SU-DHL-6 (cell line): Measurements from ENCODE around the gene COL4A2.

Experiments used
- H2AFZ ChIP-seq: fragments of 200-600 bp; sonication (generic); 2 replicates; pipeline ENCODE4 v1.6.1; 2014; ENCODE audit warnings: low read depth, mild to moderate bottlenecking, moderate library complexity, mixed read lengths, antibody characterized with exemption, low read length; ENCODE audit not compliant: severe bottlenecking
- H3F3A ChIP-seq: fragments of 200-600 bp; shearing (Covaris generic); 2 replicates; pipeline ENCODE4 v1.6.0; 2016; ENCODE audit warnings: antibody characterized with exemption, mild to moderate bottlenecking; ENCODE audit not compliant: insufficient read depth
- H3K27ac ChIP-seq: fragments of 200-600 bp; sonication (generic); 2 replicates; pipeline ENCODE4 v1.5.1; 2016; ENCODE audit warnings: low read depth, mild to moderate bottlenecking, low read length, moderate library complexity, mixed read lengths
- H3K27me3 ChIP-seq: fragments of 200-600 bp; sonication (generic), shearing (Covaris generic); 2 replicates; pipeline ENCODE4 v1.6.0; 2014; ENCODE audit warnings: mild to moderate bottlenecking, low read length
- H3K36me3 ChIP-seq: fragments of 200-600 bp; sonication (generic); 2 replicates; pipeline ENCODE4 v1.6.1; 2014; ENCODE audit warnings: mild to moderate bottlenecking, low read length, mixed read lengths
- H3K4me2 ChIP-seq: fragments of 300-600, 200-600 bp; shearing (Covaris generic), sonication (generic); 2 replicates; pipeline ENCODE4 v1.6.0; 2014; ENCODE audit warnings: low read length, low read depth, mild to moderate bottlenecking; ENCODE audit not compliant: poor library complexity, severe bottlenecking
- H3K4me3 ChIP-seq: fragments of 200-600 bp; sonication (generic); 2 replicates; pipeline ENCODE4 v1.5.1; 2014; ENCODE audit warnings: antibody characterized with exemption, low read length, mild to moderate bottlenecking, mixed read lengths; ENCODE audit not compliant: insufficient read depth, poor library complexity, severe bottlenecking
- H3K79me2 ChIP-seq: fragments of 200-600 bp; sonication (generic); 2 replicates; pipeline ENCODE4 v1.6.1; 2014; ENCODE audit warnings: mild to moderate bottlenecking, low read length, moderate library complexity; ENCODE audit not compliant: insufficient read depth
- H3K9ac ChIP-seq: fragments of 200-600 bp; sonication (generic); 2 replicates; pipeline ENCODE4 v1.7.0; 2014; ENCODE audit warnings: mild to moderate bottlenecking, low read length
- H3K9me2 ChIP-seq: fragments of 200-600 bp; sonication (generic); replicated peaks from 2 replicates; pipeline ENCODE4 v1.6.1; 2014; ENCODE audit warnings: low read length; ENCODE audit not compliant: insufficient read depth
- H3K9me3 ChIP-seq: fragments of 200-600 bp; sonication (generic); 2 replicates; pipeline ENCODE4 v1.6.1; 2014; ENCODE audit warnings: low read length, mixed read lengths; ENCODE audit not compliant: insufficient read depth
- H4K20me1 ChIP-seq: fragments of 200-600 bp; sonication (generic); 2 replicates; pipeline ENCODE4 v1.6.1; 2014; ENCODE audit warnings: low read depth, mild to moderate bottlenecking, antibody characterized with exemption, low read length, moderate library complexity, mixed read lengths
- EZH2phosphoT487 ChIP-seq: fragments of 200-600 bp; sonication (generic), shearing (Covaris generic); conservative IDR thresholded peaks from 2 replicates; pipeline ENCODE4 v1.6.1; 2018; ENCODE audit warnings: mild to moderate bottlenecking, antibody characterized with exemption, low read length, moderate library complexity, mixed read lengths
- TF ChIP-seq, protein P1 (sequence below): fragments of 200-600 bp; sonication (generic); IDR thresholded peaks from one replicate; pipeline ENCODE4 v1.5.1; 2017; ENCODE audit warnings: antibody characterized with exemption, mild to moderate bottlenecking, low read length, moderate library complexity; ENCODE audit not compliant: insufficient read depth, poor library complexity, severe bottlenecking

Gene COL4A2

DNA sequence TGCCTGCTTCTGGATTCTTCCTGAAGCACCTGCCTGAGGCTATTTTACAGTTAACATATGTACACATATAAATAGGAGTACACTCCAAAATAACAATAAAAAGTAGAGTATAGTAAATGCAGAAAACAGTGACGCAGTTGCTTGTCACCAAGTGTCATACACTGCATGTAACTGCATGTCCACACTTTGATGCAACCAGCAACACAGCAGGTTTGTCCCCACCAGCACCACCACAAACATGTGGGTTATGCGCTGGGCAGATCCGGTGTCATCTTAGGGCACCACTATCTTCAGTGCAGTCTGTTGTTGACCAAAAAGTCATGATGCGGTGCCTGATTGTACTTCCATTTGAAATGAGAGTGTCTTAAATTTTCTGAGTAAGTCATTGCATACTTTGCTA lies 51.3 kb downstream of the COL4A2 start:
- Histone ChIP-seq H3K4me2 (no peak overlapping the region), H3K4me3 (no peak overlapping the region), H3F3A (no peaks in the 10 kb centered on the region), H4K20me1 (no peaks in the 10 kb centered on the region), H3K9me3 (no peaks in the 10 kb centered on the region), H3K36me3 (no peaks in the 10 kb centered on the region), H3K27me3 (no peaks in the 10 kb centered on the region), H3K79me2 (no peaks in the 10 kb centered on the region), H3K9me2 (no peaks in the 10 kb centered on the region), H3K9ac (no peak overlapping the region), H2AFZ (no peak overlapping the region), H3K27ac (no peak overlapping the region)
- TF ChIP-seq, protein P1, sequence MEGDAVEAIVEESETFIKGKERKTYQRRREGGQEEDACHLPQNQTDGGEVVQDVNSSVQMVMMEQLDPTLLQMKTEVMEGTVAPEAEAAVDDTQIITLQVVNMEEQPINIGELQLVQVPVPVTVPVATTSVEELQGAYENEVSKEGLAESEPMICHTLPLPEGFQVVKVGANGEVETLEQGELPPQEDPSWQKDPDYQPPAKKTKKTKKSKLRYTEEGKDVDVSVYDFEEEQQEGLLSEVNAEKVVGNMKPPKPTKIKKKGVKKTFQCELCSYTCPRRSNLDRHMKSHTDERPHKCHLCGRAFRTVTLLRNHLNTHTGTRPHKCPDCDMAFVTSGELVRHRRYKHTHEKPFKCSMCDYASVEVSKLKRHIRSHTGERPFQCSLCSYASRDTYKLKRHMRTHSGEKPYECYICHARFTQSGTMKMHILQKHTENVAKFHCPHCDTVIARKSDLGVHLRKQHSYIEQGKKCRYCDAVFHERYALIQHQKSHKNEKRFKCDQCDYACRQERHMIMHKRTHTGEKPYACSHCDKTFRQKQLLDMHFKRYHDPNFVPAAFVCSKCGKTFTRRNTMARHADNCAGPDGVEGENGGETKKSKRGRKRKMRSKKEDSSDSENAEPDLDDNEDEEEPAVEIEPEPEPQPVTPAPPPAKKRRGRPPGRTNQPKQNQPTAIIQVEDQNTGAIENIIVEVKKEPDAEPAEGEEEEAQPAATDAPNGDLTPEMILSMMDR, result no peak
- no peak for TF ChIP-seq EZH2phosphoT487

- TF ChIP-seq, protein P1, result no peak
- no peak for TF ChIP-seq EZH2phosphoT487
- no peaks in the 10 kb centered on the region for H3K27me3 ChIP-seq
- H3K36me3 ChIP-seq, result no peaks in the 10 kb centered on the region
- no peak overlapping the region for H3K9ac ChIP-seq
- H3K9me3 ChIP-seq, result no peaks in the 10 kb centered on the region
- H3F3A ChIP-seq, result no peaks in the 10 kb centered on the region
- H4K20me1 ChIP-seq, result no peaks in the 10 kb centered on the region
- H2AFZ ChIP-seq, result no peak overlapping the region
- H3K4me2 ChIP-seq, result no peak overlapping the region
- no peak overlapping the region for H3K4me3 ChIP-seq
- H3K9me2 ChIP-seq, result no peaks in the 10 kb centered on the region
- no peaks in the 10 kb centered on the region for H3K79me2 ChIP-seq
- H3K27ac ChIP-seq, result no peak overlapping the region
Observed at GRCh38 chr13:110359840-110360301, 52.8 kb downstream of the COL4A2 start.

- H3K9me3 ChIP-seq, result no peaks in the 10 kb centered on the region
- H3K27me3 ChIP-seq, result no peaks in the 10 kb centered on the region
- no peaks in the 10 kb centered on the region for H3K79me2 ChIP-seq
- no peak overlapping the region for H3K27ac ChIP-seq
- no peaks in the 10 kb centered on the region for H4K20me1 ChIP-seq
- H3K4me2 ChIP-seq, result no peak overlapping the region
- no peak overlapping the region for H3K4me3 ChIP-seq
- no peak overlapping the region for H3K9ac ChIP-seq
- H3K36me3 ChIP-seq, result no peaks in the 10 kb centered on the region
- no peak overlapping the region for H2AFZ ChIP-seq
- TF ChIP-seq, protein P1, result no peak
- no peak for TF ChIP-seq EZH2phosphoT487
- H3K9me2 ChIP-seq, result no peaks in the 10 kb centered on the region
- H3F3A ChIP-seq, result no peaks in the 10 kb centered on the region
Observed at GRCh38 chr13:110360598-110360997, 53.5 kb downstream of the COL4A2 start.
